Epidermal melanocyte (primary cell): ENCODE data around the gene SCGB1C1.

Source experiments
- DNase-seq: peaks from one replicate; pipeline ENCODE4 v3.0.0; 2011; ENCODE audit warnings: low spot score; ENCODE audit not compliant: insufficient read length

SCGB1C1 gene

DNA sequence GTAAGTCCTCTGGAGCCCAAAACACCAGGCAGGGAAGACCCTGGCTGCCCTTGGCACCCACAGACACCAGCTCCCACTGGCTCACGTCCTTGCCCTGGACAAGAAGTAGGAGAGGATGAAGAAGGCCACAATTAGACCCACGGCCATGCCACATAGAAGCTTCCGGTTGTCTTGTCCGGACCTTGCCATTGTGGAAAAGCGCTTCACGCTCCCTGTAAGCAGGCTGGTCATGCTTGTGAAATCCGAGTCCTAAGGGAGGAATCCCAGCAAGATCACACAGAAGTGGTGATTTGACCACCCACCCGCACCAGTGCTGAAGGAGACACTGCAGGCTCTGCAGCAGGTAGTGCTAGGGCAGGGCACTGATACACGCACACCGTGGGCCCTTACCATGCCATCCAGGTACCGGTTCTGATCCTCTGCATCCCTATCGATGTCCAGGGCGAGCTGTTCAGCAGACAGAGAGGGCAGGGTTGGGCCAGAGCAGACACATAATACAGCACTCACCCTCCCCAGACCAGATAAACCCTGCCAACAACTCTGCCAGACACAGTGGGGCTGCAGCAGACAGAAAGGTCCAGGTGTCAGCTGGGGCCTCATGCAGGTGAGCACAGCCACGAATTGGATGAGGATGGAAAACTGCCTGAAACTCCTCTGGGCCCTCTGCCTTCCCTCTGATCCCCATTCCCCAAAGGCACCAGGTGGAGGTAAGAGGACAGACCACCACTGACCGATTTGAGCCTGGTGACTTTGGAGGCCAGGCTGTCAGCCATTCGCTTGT, 12.5 kb downstream of the SCGB1C1 start:
- no peak for DNase-seq

DNA sequence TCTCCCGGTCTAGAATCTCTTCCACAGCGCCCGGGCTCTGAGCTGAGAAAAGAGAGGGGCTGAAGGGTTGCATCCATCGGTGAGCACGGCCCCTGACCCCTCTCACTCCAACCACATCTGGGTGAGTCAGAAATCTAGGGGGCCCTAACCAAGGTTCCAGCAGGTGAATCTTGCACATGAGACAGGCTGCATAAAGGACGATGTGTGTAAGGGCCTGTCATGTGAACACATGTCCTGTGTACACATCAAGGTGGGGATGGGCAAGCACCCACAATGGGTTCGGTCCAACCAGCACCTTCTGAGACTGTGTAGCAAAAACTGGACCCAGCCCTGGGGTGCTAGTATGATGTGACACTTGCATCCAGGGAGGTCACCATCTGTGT, 13.1 kb downstream of the SCGB1C1 start:
- no peak for DNase-seq

DNA sequence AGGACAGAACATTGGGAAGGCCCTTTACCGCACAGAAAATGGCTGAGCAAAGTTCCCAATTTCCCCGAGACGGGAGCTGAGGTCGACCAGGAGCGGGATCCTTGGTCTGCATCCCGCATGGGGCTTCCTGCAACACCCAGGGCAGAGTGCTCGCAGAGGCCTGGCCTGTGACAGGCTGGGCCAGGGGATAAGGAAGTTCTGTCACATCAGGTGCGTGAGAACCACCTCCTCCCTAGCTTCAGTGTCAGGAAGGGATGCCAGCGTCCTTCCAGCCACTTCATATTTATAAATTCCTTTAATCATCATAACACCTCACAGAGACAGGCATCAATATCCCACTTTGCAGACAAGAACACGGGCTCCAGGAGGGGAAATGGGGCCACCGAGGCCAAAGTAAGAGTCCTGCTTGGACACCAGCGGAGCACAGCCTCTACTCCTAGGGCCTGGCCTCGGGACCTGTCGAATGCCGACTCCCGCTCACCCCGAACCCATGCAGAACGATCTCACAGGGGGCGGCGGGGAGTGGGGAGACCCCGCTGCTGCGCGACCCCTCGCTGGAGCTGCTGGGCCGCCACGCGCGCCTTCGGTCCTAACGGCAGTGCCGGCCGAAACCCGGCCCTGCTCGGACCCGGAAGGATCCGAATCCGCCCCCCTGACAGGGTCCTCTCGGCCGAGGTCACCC, 13.8 kb downstream of the SCGB1C1 start:
- DNase-seq: peak; percentile 38

DNA sequence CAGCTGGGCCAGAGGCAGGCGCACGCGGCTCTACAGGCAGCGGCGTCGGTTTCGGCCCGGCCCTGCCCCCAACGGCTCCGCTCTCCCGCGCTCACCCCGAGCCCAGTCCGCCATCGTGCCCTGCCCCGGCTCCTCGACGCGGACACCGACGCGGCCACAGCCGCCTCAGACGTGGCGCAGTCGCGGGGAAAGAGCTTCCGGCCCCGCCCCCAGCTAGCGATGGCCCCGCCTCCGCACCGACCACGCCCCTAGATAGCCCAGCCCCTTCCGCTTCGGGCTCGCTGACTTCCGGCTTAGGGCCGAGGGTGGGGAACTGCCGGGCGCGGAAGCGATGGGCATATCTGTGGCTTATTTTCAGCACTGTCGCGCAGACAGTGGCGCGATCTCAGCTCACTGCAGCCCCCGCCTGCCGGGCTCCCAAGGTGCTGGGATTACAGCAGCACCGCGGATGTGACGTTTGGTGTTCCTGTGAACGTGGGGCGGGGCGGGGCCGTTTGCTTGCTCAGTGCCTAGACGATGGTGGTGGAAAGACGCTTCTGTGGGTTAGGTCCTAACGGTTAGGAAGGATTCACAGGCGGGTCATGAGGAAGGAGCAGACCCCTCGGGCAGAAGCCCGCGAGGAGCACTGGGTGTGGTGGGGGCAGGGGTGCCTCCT, 14.5 kb downstream of the SCGB1C1 start, which contains the start of the genes BET1L and RIC8A:
Gene BET1L (minus strand): TSS at position 192 of the 655 bp plus-strand sequence. CDS start 78 bp downstream, at position 114.
Gene RIC8A (plus strand): TSS at position 501 of the 655 bp plus-strand sequence. CDS start 1,147 bp downstream, outside the sequence.
- peak; percentile 98 for DNase-seq

DNA sequence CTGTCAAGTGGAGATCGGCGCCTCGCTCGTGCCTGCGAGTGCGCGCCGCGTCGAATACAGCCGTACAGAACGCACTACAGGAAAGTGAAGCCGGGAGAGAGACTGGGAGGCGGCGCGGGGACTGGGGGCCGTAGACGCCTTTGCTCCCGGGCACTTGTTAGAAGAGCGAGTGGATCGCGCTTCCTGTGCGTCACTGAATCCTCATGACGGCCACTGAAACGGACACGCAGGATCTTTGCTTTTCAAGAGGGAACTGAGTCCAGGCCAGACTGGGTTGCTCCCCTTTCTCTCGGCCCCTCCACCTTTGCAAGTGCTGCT, 14.9 kb downstream of the SCGB1C1 start:
- DNase-seq: peak; percentile 27

DNA sequence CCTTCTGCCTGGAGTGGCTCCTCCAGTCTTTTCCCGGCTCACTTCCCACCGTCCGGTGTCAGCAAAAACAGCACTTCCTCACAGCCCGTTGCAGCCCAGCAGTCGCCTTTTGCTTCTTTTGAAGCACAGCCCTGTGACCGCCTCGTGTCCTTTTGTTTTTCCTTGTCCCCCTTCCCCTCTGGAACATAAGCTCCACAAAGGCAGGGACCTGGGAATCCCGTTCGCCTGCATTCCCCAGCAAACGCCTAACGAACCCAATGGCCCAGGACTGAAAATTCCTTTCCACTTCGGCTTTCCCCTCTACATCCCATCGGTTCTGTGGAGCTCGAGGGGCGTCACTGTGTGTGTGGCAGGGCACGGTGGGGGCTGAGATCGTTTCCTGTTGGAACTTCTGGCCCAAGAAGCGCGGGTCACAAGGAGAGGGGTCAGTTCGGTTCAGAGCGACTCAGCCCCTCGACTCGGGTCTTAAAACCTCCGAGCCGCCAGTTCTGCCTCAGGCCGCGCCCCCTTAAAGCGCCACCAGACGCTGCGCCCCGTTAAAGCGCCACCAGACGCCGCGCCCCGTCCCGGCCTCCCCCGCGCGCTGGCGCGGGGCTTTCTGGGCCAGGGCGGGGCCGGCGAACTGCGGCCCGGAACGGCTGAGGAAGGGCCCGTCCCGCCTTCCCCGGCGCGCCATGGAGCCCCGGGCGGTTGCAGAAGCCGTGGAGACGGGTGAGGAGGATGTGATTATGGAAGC, 15.5 kb downstream of the SCGB1C1 start:
- peak; percentile 83 for DNase-seq

DNA sequence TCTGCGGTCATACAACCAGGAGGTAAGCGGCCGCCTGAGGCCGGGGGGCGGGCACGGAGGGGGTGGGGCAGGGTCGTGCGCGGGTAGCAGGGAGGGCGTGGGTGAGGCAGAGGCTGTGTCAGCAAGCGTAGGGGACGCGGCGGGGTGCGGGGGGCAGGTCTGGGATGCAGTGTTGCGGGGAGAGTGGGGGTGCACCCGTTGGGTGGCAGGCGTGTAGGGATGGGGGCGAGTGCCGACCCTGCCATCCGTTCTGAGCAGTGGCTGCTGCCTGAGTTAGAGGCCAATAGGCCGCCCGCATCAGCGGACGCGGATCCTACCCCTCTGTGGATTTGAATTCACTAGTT, 16.0 kb downstream of the SCGB1C1 start:
- no peak for DNase-seq

DNA sequence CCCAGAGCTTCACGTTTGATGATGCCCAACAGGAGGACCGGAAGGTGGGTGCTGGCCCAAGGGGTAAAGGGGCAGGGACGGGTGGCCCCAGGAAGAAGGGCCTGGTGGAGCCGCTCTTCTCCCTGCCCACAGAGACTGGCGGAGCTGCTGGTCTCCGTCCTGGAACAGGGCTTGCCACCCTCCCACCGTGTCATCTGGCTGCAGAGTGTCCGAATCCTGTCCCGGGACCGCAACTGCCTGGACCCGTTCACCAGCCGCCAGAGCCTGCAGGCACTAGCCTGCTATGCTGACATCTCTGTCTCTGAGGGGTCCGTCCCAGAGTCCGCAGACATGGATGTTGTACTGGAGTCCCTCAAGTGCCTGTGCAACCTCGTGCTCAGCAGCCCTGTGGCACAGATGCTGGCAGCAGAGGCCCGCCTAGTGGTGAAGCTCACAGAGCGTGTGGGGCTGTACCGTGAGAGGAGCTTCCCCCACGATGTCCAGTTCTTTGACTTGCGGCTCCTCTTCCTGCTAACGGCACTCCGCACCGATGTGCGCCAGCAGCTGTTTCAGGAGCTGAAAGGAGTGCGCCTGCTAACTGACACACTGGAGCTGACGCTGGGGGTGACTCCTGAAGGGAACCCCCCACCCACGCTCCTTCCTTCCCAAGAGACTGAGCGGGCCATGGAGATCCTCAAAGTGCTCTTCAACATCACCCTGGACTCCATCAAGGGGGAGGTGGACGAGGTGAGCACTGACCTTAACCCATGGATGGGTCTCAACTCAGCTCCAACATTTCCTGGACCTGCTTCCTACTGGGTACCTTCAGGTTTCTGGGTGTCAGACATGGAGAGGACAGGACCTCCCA, 16.6 kb downstream of the SCGB1C1 start:
- peak; percentile 18 for DNase-seq

DNA sequence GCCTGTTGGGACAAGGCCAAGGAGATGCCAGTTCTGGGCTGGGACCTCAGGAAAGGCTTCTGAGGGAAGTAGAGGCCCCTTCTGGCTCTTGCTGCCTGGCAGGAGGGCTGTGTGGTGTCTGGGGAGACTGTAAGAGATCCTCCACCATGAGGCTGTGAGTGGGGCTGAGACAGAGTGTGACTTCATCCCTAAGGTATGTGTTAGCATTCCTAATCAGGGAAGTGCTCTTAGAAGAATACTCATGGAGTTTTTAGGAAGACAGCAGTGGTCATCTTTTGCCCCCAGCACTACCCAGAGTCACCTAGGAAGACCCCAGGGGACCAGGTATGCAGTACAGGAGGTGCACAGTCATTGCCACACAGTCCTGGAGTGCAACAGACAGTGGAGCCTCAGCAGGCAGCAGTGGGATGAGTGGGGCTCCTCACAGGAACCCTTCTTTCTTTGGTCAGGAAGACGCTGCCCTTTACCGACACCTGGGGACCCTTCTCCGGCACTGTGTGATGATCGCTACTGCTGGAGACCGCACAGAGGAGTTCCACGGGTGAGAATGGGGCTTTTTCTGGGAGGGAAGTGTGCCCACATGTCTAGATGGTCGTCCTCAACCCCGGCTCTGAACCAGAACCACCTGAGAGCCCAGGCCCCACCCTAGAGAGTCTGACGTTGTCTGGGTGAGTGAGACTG, 17.4 kb downstream of the SCGB1C1 start:
- peak; percentile 18 for DNase-seq

DNA sequence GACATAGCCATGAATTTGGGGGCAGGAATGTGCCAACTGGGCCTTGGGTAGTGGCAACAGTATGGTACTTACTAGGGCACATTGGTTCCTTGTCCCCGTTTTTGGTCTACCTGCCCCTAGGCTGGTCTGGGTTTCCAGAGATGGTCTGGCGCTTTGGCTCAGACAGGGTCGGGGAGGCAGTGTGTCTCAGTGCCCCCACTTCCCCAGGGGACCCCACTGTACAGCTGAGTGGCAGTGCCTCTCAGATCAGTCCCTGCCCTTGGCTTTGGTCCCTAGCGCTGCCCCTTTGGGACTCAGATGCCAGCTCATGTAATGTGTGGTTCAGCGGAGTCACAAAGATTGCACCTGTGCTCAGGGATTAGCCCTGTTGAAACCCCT, 17.9 kb downstream of the SCGB1C1 start:
- peak; percentile 6 for DNase-seq

DNA sequence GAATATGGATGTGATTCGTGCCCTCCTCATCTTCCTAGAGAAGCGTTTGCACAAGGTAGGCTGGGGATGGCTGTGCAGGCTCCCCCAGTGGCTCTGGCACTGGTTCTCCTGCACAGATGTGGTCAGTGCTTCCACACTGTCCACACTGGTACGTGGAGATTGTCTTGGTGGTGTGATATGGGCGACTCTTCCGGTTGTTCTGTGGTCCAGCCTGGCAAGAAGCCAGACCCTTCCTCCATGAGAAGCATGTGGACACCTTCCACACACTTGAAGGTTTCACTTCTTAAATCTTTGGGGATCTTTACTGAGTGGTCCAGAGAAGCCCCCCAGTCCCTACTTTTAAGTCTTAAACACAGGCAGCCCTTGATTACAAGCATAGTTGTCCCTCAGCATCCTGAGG, 18.4 kb downstream of the SCGB1C1 start:
- peak; percentile 6 for DNase-seq

DNA sequence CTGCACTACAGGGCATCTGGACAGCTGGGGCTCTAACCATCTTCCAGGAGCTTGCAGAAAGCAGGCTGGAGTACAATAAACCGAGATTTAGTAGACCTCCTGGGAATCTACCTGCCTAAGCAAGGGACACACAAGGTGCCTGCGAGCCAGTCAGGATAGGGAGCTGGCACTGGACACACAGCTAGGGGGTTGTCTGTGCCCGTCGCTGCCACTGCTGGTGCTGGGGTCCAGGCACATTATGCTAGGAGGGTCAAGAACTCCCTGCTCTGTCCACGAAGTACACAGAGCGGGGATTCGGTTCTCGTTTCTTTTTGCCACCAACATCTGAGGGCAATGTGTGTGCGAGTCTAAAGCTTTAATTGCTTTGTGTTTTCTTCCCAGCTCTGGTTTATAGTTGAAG, 18.9 kb downstream of the SCGB1C1 start:
- peak; percentile 7 for DNase-seq

DNA sequence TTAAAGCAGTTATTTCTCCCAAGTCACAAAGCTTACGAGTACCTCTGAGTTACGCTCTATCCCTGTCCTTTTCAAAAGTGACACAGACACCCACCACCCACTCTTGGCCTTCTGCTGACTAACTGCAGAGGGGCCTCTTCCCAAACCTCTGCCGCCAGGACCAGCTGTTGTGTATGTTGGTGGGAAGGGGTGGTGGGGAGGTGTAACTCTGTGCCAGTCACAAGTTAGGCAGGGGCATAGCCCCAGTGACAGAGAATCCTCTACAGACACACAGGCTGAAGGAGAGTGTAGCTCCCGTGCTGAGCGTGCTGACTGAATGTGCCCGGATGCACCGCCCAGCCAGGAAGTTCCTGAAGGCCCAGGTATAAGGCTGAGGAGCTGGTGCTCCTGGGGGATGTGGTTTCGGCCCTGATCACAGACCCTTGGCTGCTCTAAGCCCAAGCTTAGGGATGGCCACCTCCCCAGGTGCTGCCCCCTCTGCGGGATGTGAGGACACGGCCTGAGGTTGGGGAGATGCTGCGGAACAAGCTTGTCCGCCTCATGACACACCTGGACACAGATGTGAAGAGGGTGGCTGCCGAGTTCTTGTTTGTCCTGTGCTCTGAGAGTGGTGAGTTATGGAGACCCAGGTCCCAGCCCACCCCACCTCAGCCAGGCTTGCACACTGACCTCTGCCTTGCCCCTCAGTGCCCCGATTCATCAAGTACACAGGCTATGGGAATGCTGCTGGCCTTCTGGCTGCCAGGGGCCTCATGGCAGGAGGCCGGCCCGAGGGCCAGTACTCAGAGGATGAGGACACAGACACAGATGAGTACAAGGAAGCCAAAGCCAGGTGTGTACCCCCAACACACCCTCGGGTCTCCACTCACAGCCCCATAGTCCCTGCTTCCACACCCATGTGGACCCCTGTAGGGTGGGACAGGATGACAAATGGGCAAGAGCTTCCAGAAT, 19.5 kb downstream of the SCGB1C1 start:
- peak; percentile 5 for DNase-seq

DNA sequence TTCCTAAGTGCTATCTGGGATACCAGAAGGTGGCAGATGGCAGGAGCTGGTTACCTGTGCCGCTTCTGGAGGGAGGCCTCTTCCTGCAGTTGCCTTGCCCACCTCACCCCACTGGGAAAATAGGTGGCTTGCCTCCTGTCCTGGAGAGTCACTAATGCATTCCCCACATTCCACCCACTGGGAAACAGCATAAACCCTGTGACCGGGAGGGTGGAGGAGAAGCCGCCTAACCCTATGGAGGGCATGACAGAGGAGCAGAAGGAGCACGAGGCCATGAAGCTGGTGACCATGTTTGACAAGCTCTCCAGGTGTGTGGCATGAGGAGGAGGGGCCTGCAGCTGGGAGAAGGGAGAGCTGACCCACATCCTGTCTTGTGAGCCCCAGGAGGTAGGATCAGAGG, 20.2 kb downstream of the SCGB1C1 start:
- DNase-seq: peak; percentile 8

DNA sequence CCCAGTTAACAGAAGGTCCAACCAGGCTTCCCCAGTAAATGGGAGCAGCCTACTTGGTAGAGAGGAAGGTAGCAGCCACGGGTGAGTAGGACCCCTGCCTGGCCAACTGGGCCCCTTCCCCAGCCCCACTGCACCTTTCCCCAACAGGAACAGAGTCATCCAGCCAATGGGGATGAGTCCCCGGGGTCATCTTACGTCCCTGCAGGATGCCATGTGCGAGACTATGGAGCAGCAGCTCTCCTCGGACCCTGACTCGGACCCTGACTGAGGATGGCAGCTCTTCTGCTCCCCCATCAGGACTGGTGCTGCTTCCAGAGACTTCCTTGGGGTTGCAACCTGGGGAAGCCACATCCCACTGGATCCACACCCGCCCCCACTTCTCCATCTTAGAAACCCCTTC, 21.2 kb downstream of the SCGB1C1 start:
- peak; percentile 10 for DNase-seq

DNA sequence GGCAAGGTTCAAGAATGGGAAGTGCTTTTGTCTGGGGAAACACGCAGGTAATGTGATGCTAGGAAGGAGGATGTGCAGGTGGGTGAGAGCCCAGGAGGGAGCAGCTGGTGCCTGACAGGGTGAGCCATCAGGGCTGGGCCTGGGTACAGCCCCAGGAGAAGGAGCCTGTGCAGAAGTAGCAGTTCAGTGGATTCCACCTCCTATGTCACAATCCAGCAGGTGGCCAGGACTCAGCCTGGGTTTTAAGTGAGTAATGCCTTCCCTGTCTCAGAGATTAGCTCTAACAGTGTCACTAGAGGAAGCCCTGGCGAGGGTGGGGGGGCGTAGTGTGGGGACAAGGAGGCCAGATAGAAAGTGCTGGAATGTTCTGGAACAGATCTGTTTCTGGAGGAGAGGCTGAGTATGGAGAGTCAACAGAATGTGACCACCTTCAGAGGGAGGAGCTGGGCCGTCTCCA, 22.7 kb downstream of the SCGB1C1 start:
- no peak for DNase-seq

DNA sequence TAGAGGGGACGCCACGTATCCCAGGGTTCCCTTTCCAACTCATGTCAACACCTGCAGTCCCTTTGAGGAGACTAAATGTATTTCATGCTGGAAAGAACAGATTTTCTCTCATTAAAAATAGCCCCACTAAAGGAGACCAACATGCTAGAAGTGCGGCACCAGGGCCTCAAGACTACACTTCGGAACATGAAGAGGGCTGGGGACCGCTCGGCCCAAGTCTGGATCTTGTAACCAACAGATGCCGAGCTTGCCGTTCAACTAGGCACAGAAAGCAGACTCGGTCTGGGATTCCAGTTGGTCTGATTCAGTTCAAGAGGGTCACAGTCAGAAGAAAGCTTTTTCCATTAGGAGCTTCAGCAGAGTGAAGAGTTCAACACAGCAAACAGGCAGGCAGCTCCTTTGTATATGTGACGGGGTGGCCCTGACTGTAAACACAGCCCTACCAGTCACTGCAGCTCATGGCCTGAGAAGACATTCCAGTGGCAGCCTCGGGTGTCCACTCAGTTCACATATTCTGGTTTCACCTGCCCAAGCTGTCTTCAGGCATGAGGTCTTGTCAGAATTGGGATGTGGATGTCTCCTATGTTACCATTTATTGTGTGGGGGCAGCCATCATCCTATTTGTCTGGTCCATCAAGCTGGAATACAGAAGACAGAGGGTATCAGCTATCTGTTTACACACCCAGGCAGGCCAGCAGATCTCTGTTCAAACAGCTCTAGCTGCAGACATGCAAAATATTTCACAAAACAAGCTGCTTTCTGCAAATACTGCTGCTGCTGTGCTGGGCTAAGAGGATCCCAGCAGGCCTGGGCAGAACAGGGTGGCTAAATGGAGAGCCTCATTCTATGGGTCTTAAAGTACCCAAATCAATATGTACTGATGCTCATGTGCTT, 23.4 kb downstream of the SCGB1C1 start:
- DNase-seq: peak; percentile 14

DNA sequence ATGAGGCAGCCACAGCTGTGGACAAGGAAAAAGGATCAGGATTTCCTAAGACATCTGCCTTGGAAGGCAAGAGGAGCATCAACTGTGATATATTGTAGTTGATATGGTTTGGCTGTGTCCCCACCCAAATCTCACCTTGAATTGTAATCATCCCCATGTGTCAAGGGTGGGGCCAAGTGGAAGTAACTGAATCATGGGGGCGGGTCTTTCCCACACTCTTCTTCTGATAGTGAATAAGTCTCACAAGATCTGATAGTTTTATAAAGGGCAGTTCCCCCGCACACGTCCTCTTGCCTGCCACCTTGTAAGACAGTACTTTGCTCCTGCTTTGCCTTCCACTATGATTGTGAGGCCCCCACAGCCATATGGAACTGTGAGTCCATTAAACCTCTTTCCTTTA, 24.8 kb downstream of the SCGB1C1 start:
- no peak for DNase-seq
